ENCODE measurements around the gene TUBA4A. TPM values are rescaled to one million over a fixed set of nuclear protein-coding genes. Genes with fewer than 3 reads are reported as not detected.

The TUBA4A gene
- total and polyA plus RNA-seq, 9 donors: 7.9 to 53.6 (median 16.5) TPM

- no peak for DNase-seq
- Histone ChIP-seq H3K27me3 (no peaks in the 10 kb centered on the region), H3K9me3 (no peaks in the 10 kb centered on the region), H3K4me1 (ENCODE audit: insufficient read depth) (peaks cover 5% of the 10 kb centered on the region), H3K27ac (no peak overlapping the region), H3K36me3 (no peaks in the 10 kb centered on the region), H3K4me3 (no peak overlapping the region)
- no peak for TF ChIP-seq CTCF (IDR thresholded peaks at IDR 0.05)
- no peak for TF ChIP-seq EP300 (IDR thresholded peaks at IDR 0.05)
- no peak for TF ChIP-seq POLR2A (IDR thresholded peaks at IDR 0.05)
- WGBS, 3 donors: 60 to 83% (median 67%) methylated on average over 2 of the region's 2 CpGs
- intact Hi-C loops (cut with DNase I): loop anchor here in 2 of 4 donors (10.0 kb wide), 1 partner anchor 252 kb away; no protein-coding TSS in a partner anchor
Measured at GRCh38 chr2:219272995-219273394, 19.3 kb upstream of the TUBA4A start.

GRCh38 chr2:219272356-219272755 lies 18.6 kb upstream of the TUBA4A start:
- Histone ChIP-seq H3K4me1 (ENCODE audit: insufficient read depth) (no peaks in the 10 kb centered on the region), H3K36me3 (no peaks in the 10 kb centered on the region), H3K4me3 (no peak overlapping the region), H3K27me3 (no peaks in the 10 kb centered on the region), H3K9me3 (no peaks in the 10 kb centered on the region), H3K27ac (no peak overlapping the region)
- DNase-seq: no peak
- 73 to 82% (median 74%) methylated on average over 4 of the region's 4 CpGs for WGBS, 3 donors
- intact Hi-C loops (cut with DNase I): loop anchor here in 2 of 4 donors (10.0 kb wide), 1 partner anchor 252 kb away; no protein-coding TSS in a partner anchor
- TF ChIP-seq EP300 (IDR thresholded peaks at IDR 0.05) (no peak), POLR2A (IDR thresholded peaks at IDR 0.05) (no peak), CTCF (IDR thresholded peaks at IDR 0.05) (no peak)

- Histone ChIP-seq H3K4me1 (ENCODE audit: insufficient read depth) (no peaks in the 10 kb centered on the region), H3K9me3 (no peaks in the 10 kb centered on the region), H3K4me3 (no peak overlapping the region), H3K27me3 (no peaks in the 10 kb centered on the region), H3K36me3 (no peaks in the 10 kb centered on the region), H3K27ac (no peak overlapping the region)
- TF ChIP-seq EP300 (IDR thresholded peaks at IDR 0.05) (no peak), POLR2A (IDR thresholded peaks at IDR 0.05) (no peak), CTCF (IDR thresholded peaks at IDR 0.05) (no peak)
- no peak for DNase-seq
- WGBS, 3 donors: 69 to 74% (median 70%) methylated on average over 2 of the region's 2 CpGs
- intact Hi-C loops (cut with DNase I): loop anchor here in 2 of 4 donors (10.0 kb wide), 1 partner anchor 254 kb away; no protein-coding TSS in a partner anchor
Measured at GRCh38 chr2:219271021-219271420, 17.3 kb upstream of the TUBA4A start.

GRCh38 chr2:219270055-219270372 lies 16.3 kb upstream of the TUBA4A start:
- no peaks in the 10 kb centered on the region for H3K4me1 ChIP-seq (ENCODE audit: insufficient read depth)
- 72 to 83% (median 80%) methylated on average over 5 of the region's 5 CpGs for WGBS, 3 donors
- TF ChIP-seq CTCF (IDR thresholded peaks at IDR 0.05) (no peak), EP300 (IDR thresholded peaks at IDR 0.05) (no peak), POLR2A (IDR thresholded peaks at IDR 0.05) (no peak)

More at GRCh38 chr2:219270055-219270372, 16.3 kb upstream of the TUBA4A start:
- H3K27me3 ChIP-seq: no peaks in the 10 kb centered on the region
- H3K27ac ChIP-seq: no peak overlapping the region
- H3K9me3 ChIP-seq: no peaks in the 10 kb centered on the region
- DNase-seq: no peak
- no peaks in the 10 kb centered on the region for H3K36me3 ChIP-seq
- no peak overlapping the region for H3K4me3 ChIP-seq
- intact Hi-C loops (cut with DNase I): loop anchor here in 2 of 4 donors (10.0 kb wide), 1 partner anchor 255 kb away; no protein-coding TSS in a partner anchor
